HEK293T (cell line): ENCODE measurements around the gene NHEJ1.

ENCODE experiments used
- ARNT ChIP-seq: fragments of 450-650 bp; IDR thresholded peaks from 2 replicates; pipeline ENCODE4 v1.6.1; 2017; ENCODE audit warnings: mild to moderate bottlenecking
- BHLHE40 ChIP-seq: fragments of 450-650 bp; IDR thresholded peaks from 2 replicates; pipeline ENCODE4 v1.6.1; 2016; ENCODE audit warnings: mild to moderate bottlenecking, moderate library complexity, borderline replicate concordance
- FOXA1 ChIP-seq: fragments of 450-650 bp; IDR thresholded peaks from 2 replicates; pipeline ENCODE4 v1.6.1; 2016; ENCODE audit warnings: mild to moderate bottlenecking
- FOXK2 ChIP-seq: fragments of 450-650 bp; IDR thresholded peaks from 2 replicates; pipeline ENCODE4 v1.6.1; 2016; ENCODE audit warnings: mild to moderate bottlenecking
- FOXM1 ChIP-seq: fragments of 450-650 bp; IDR thresholded peaks from 2 replicates; pipeline ENCODE4 v1.6.1; 2017; ENCODE audit warnings: mild to moderate bottlenecking, borderline replicate concordance
- HDGF ChIP-seq: fragments of 450-650 bp; IDR thresholded peaks from 2 replicates; pipeline ENCODE4 v1.6.1; 2017; ENCODE audit warnings: antibody characterized with exemption, borderline replicate concordance
- L3MBTL2 ChIP-seq: fragments of 450-650 bp; conservative IDR thresholded peaks from 2 replicates; pipeline ENCODE4 v1.6.1; 2016; ENCODE audit warnings: mild to moderate bottlenecking
- LEF1 ChIP-seq: fragments of 450-650 bp; IDR thresholded peaks from 2 replicates; pipeline ENCODE4 v1.6.1; 2017; ENCODE audit warnings: mild to moderate bottlenecking, borderline replicate concordance
- SP1 ChIP-seq: fragments of 450-650 bp; IDR thresholded peaks from 2 replicates; pipeline ENCODE4 v1.6.1; 2017
- SUZ12 ChIP-seq: fragments of 450-650 bp; IDR thresholded peaks from 2 replicates; pipeline ENCODE4 v1.6.1; 2016; ENCODE audit warnings: mild to moderate bottlenecking
- TARDBP ChIP-seq: fragments of 450-650 bp; IDR thresholded peaks from 2 replicates; pipeline ENCODE4 v1.6.1; 2016
- TF ChIP-seq, protein P1 (sequence below): fragments of 450-650 bp; IDR thresholded peaks from 2 replicates; pipeline ENCODE4 v1.6.1; 2016

DNA sequence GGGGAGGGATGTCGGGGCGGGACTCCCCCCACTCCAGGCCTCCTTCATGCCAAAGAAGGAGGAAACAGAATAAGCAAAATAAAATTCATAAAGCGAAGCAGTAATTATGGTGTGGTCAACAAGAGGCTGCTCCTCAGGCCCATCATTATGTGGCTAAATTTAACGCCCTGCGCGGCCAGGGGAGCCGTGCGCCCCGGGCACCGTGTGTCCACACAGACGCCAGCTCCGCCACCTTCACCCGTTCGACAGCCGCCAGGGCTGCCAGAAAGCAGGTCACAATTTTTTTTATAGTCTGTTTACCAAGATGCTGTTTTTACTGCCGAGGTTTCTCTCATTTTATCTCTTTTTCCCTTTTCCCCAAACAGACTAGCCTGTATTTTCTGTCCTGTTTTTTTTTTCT is 31.0 kb downstream of the NHEJ1 start:
- TF ChIP-seq LEF1 (no peak), FOXM1 (no peak), FOXA1 (no peak), HDGF (no peak), FOXK2 (no peak), SP1 (no peak), SUZ12 (no peak), BHLHE40 (no peak), ARNT (no peak), TARDBP (no peak), L3MBTL2 (no peak)
- TF ChIP-seq, protein P1, sequence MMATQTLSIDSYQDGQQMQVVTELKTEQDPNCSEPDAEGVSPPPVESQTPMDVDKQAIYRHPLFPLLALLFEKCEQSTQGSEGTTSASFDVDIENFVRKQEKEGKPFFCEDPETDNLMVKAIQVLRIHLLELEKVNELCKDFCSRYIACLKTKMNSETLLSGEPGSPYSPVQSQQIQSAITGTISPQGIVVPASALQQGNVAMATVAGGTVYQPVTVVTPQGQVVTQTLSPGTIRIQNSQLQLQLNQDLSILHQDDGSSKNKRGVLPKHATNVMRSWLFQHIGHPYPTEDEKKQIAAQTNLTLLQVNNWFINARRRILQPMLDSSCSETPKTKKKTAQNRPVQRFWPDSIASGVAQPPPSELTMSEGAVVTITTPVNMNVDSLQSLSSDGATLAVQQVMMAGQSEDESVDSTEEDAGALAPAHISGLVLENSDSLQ = no peak
